ENCODE data around the gene HOXA7. TPM values are rescaled to one million over a fixed set of nuclear protein-coding genes. Genes with fewer than 3 reads are reported as not detected.

HOXA7 gene
- total and polyA plus RNA-seq, 4 donors = 1.0 to 2.2 (median 1.4) TPM

GRCh38 chr7:27106181-27106900, 50.1 kb downstream of the HOXA7 start:
- TF ChIP-seq CTCF (IDR thresholded peaks at IDR 0.05; ENCODE audit: control extremely low read depth, extremely low read depth) = no peak
- H3K27me3 ChIP-seq (ENCODE audit: control insufficient read depth in 3 of 3, insufficient read depth in 3 of 3, low read length in 2 of 3) = peaks cover 0 to 67% (median 3%) of the 10 kb centered on the region in 3 donors
- H3K36me3 ChIP-seq (ENCODE audit: control insufficient read depth in 4 of 4, insufficient read depth in 4 of 4, low read length in 4 of 4) = peaks cover 0 to 21% (median 8%) of the 10 kb centered on the region in 4 donors
- DNase-seq (peak; percentile 65 to 68 (median 66)), ATAC-seq (ENCODE audit: insufficient read depth, low FRiP score) (no peak)
- peak overlapping the region; percentile 27 for H3K4me3 ChIP-seq
- 38 to 60% methylated on average over 44 of the region's 44 CpGs for WGBS, 2 donors
- H3K27ac ChIP-seq (ENCODE audit: low read depth in 1 of 2, low read length in 1 of 2) = peak overlapping the region in 1 of 2 donors; percentile 93
- peaks cover 0 to 2% (median 0%) of the 10 kb centered on the region in 4 donors for H3K9me3 ChIP-seq (ENCODE audit: control insufficient read depth in 4 of 4, insufficient read depth in 3 of 4, low read length in 3 of 4)
- H3K9ac ChIP-seq (ENCODE audit: insufficient read depth in 1 of 2, low read length in 2 of 2) = peak overlapping the region; percentile 76 to 98
- H3K4me1 ChIP-seq (ENCODE audit: control insufficient read depth in 5 of 5, insufficient read depth in 5 of 5, low read length in 5 of 5) = peaks cover 0 to 68% (median 18%) of the 10 kb centered on the region in 5 donors

GRCh38 chr7:27105301-27106031, 51.0 kb downstream of the HOXA7 start:
- Histone ChIP-seq H3K27me3 (ENCODE audit: control insufficient read depth in 3 of 3, insufficient read depth in 3 of 3, low read length in 2 of 3) (peaks cover 0 to 64% (median 6%) of the 10 kb centered on the region in 3 donors), H3K27ac (ENCODE audit: low read depth in 1 of 2, low read length in 1 of 2) (peak overlapping the region in 1 of 2 donors; percentile 50), H3K9me3 (ENCODE audit: control insufficient read depth in 4 of 4, insufficient read depth in 3 of 4, low read length in 3 of 4) (peaks cover 0 to 2% (median 0%) of the 10 kb centered on the region in 4 donors), H3K4me3 (no peak overlapping the region), H3K9ac (ENCODE audit: insufficient read depth in 1 of 2, low read length in 2 of 2) (peak overlapping the region; percentile 76 to 98), H3K4me1 (ENCODE audit: control insufficient read depth in 5 of 5, insufficient read depth in 5 of 5, low read length in 5 of 5) (peaks cover 0 to 67% (median 14%) of the 10 kb centered on the region in 5 donors), H3K36me3 (ENCODE audit: control insufficient read depth in 4 of 4, insufficient read depth in 4 of 4, low read length in 4 of 4) (peaks cover 0 to 24% (median 11%) of the 10 kb centered on the region in 4 donors)
- DNase-seq (peak; percentile 34 to 80 (median 60)), ATAC-seq (ENCODE audit: insufficient read depth, low FRiP score) (no peak)
- WGBS, 2 donors = 69 to 79% methylated on average over 13 of the region's 13 CpGs
- no peak for TF ChIP-seq CTCF (IDR thresholded peaks at IDR 0.05; ENCODE audit: control extremely low read depth, extremely low read depth)

- DNase-seq = peak; percentile 77 to 95 (median 94)
- peaks cover 0 to 60% (median 7%) of the 10 kb centered on the region in 3 donors for H3K27me3 ChIP-seq (ENCODE audit: control insufficient read depth in 3 of 3, insufficient read depth in 3 of 3, low read length in 2 of 3)
- H3K9ac ChIP-seq (ENCODE audit: insufficient read depth in 1 of 2, low read length in 2 of 2) = peak overlapping the region in 1 of 2 donors; percentile 98
- WGBS, 2 donors = 47 to 70% methylated on average over 13 of the region's 13 CpGs
- peaks cover 0 to 2% (median 0%) of the 10 kb centered on the region in 4 donors for H3K9me3 ChIP-seq (ENCODE audit: control insufficient read depth in 4 of 4, insufficient read depth in 3 of 4, low read length in 3 of 4)
- peak overlapping the region in 1 of 2 donors; percentile 73 for H3K27ac ChIP-seq (ENCODE audit: low read depth in 1 of 2, low read length in 1 of 2)
- peaks cover 0 to 19% (median 8%) of the 10 kb centered on the region in 4 donors for H3K36me3 ChIP-seq (ENCODE audit: control insufficient read depth in 4 of 4, insufficient read depth in 4 of 4, low read length in 4 of 4)
- no peak for TF ChIP-seq CTCF (IDR thresholded peaks at IDR 0.05; ENCODE audit: control extremely low read depth, extremely low read depth)
- ATAC-seq (ENCODE audit: insufficient read depth, low FRiP score) = no peak
- peaks cover 0 to 68% (median 9%) of the 10 kb centered on the region in 5 donors for H3K4me1 ChIP-seq (ENCODE audit: control insufficient read depth in 5 of 5, insufficient read depth in 5 of 5, low read length in 5 of 5)
- H3K4me3 ChIP-seq = no peak overlapping the region
Measured at GRCh38 chr7:27104341-27105058, 52.0 kb downstream of the HOXA7 start.

Small RNA genes lying within 50 kb of the gene (small RNA-seq; reads per million reads assigned to genes)
- not detected for gene AC004080.5 (ENCODE audit: low replicate concordance)
- gene RF02140 (ENCODE audit: low replicate concordance) = not detected
- gene RF02141 (ENCODE audit: low replicate concordance) = not detected

Other genes starting within 250 kb of the HOXA7 start
- gene HOXA1, start 60.7 kb downstream of the HOXA7 start, total RNA-seq = under 1 TPM; 0.31 to 0.37 TPM
- gene HOXA1, start 60.7 kb downstream of the HOXA7 start, polyA plus RNA-seq = under 1 TPM; 0.06 to 0.33 TPM
- gene HOXA2, start 54.0 kb downstream of the HOXA7 start, total RNA-seq = 1 to 10 TPM; 1.7 to 3.4 TPM
- 1 to 10 TPM in 1 of 2 donors, under 1 TPM in 1; 0.44 to 1.2 TPM for gene HOXA2, start 54.0 kb downstream of the HOXA7 start, polyA plus RNA-seq
- 1 to 10 TPM; 2.7 to 4.4 TPM for gene HOXA4, start 25.9 kb downstream of the HOXA7 start, total RNA-seq
- 1 to 10 TPM; 3.8 to 6.0 TPM for gene HOXA4, start 25.9 kb downstream of the HOXA7 start, polyA plus RNA-seq
- gene HOXA5, start 13.0 kb downstream of the HOXA7 start, total RNA-seq = 10 to 100 TPM; 20.9 to 61.9 TPM
- 1 to 10 TPM; 9.2 to 9.5 TPM for gene HOXA5, start 13.0 kb downstream of the HOXA7 start, polyA plus RNA-seq
- gene HOXA6, start 8.9 kb downstream of the HOXA7 start, total RNA-seq = 1 to 10 TPM; 4.7 to 7.7 TPM
- gene HOXA6, start 8.9 kb downstream of the HOXA7 start, polyA plus RNA-seq = under 1 TPM; 0.49 to 0.94 TPM
- gene HOXA3, start 4.1 kb downstream of the HOXA7 start, total RNA-seq = 10 to 100 TPM; 10.3 to 10.7 TPM
- gene HOXA3, start 4.1 kb downstream of the HOXA7 start, polyA plus RNA-seq = 1 to 10 TPM; 1.9 to 2.3 TPM
- gene HOXA9, start 8.9 kb upstream of the HOXA7 start, total RNA-seq = under 1 TPM; 0.11 to 0.46 TPM
- under 1 TPM; 0.40 to 0.85 TPM for gene HOXA9, start 8.9 kb upstream of the HOXA7 start, polyA plus RNA-seq
- under 1 TPM in 1 of 2 donors, not detected in 1; 0.21 TPM for gene HOXA10, start 17.6 kb upstream of the HOXA7 start, total RNA-seq
- under 1 TPM; 0.26 to 0.29 TPM for gene HOXA10, start 17.6 kb upstream of the HOXA7 start, polyA plus RNA-seq
- not detected for gene HOXA11, start 28.6 kb upstream of the HOXA7 start, total RNA-seq
- gene HOXA11, start 28.6 kb upstream of the HOXA7 start, polyA plus RNA-seq = not detected
- gene HOXA13, start 43.4 kb upstream of the HOXA7 start, total RNA-seq = not detected
- not detected for gene HOXA13, start 43.4 kb upstream of the HOXA7 start, polyA plus RNA-seq
- not detected for gene EVX1, start 86.1 kb upstream of the HOXA7 start, total RNA-seq
- gene EVX1, start 86.1 kb upstream of the HOXA7 start, polyA plus RNA-seq = not detected